Neutrophil (primary cell): ENCODE results near the gene TRPM2.
A peak's percentile ranks its signal among the peaks of the same experiment; 100 is the strongest.
"Not testable (repeated sequence)": the region's sequence is repeated elsewhere in the genome, so short reads cannot be mapped to it uniquely, and the experiment has no call there.

Experiments used
- H3K27ac ChIP-seq: fragments of 200-600 bp; sonication (generic); 2 replicates; pipeline ENCODE4 v1.5.1; 2016; ENCODE audit warnings: mild to moderate bottlenecking, moderate library complexity
- H3K27me3 ChIP-seq: fragments of 200-600 bp; sonication (generic); 2 replicates; pipeline ENCODE4 v1.6.0; 2016; ENCODE audit warnings: mild to moderate bottlenecking
- H3K36me3 ChIP-seq: fragments of 200-600 bp; sonication (generic); 2 replicates; pipeline ENCODE4 v1.5.1; 2017
- H3K4me1 ChIP-seq, 2 experiments: fragments of 200-600 bp in 1 of 2; sonication (generic) in 1 of 2; 1 replicate in 1 of 2; 2 replicates in 1 of 2; pipeline versions ENCODE4 v1.5.1 to v1.6.1; 2013 to 2016; ENCODE audit warnings: low read depth in 1 of 2, low read length in 1 of 2, mild to moderate bottlenecking in 1 of 2, moderate library complexity in 1 of 2; ENCODE audit not compliant: control insufficient read depth in 1 of 2, insufficient read depth in 1 of 2
- H3K4me3 ChIP-seq, 2 experiments: fragments of 200-600 bp in 1 of 2; sonication (generic) in 1 of 2; 1 replicate in 1 of 2; 2 replicates in 1 of 2; pipeline ENCODE4 v1.5.1; 2013 to 2016; ENCODE audit warnings: low read depth in 1 of 2, low read length in 1 of 2, mild to moderate bottlenecking in 1 of 2, moderate library complexity in 1 of 2
- H3K9me3 ChIP-seq: fragments of 200-600 bp; sonication (generic); 2 replicates; pipeline ENCODE4 v1.5.1; 2016
- CTCF ChIP-seq: fragments of 200-600 bp; sonication (generic); IDR thresholded peaks from 2 replicates; pipeline ENCODE4 v1.5.1; 2016; ENCODE audit warnings: antibody characterized with exemption

Gene TRPM2

GRCh38 chr21:44357064-44357837 lies 3.8 kb downstream of the TRPM2 start:
- Histone ChIP-seq H3K9me3 (no peaks in the 10 kb centered on the region), H3K4me3 (no peak overlapping the region), H3K36me3 (peaks cover 18% of the 10 kb centered on the region), H3K4me1 (peaks cover 83 to 88% of the 10 kb centered on the region in 2 experiments), H3K27ac (peak overlapping the region; percentile 94), H3K27me3 (no peaks in the 10 kb centered on the region)
- no peak for TF ChIP-seq CTCF

GRCh38 chr21:44359396-44359795 lies 6.0 kb downstream of the TRPM2 start:
- H3K9me3 ChIP-seq, result no peaks in the 10 kb centered on the region
- peaks cover 73 to 82% of the 10 kb centered on the region in 2 experiments for H3K4me1 ChIP-seq
- no peaks in the 10 kb centered on the region for H3K27me3 ChIP-seq
- peaks cover 21% of the 10 kb centered on the region for H3K36me3 ChIP-seq
- H3K27ac ChIP-seq, result peak overlapping the region; percentile 94
- TF ChIP-seq CTCF, result no peak
- H3K4me3 ChIP-seq, result peak overlapping the region in 1 of 2 experiments; percentile 55

GRCh38 chr21:44360159-44360558 lies 6.7 kb downstream of the TRPM2 start:
- Histone ChIP-seq H3K36me3 (peaks cover 26% of the 10 kb centered on the region), H3K27ac (peak overlapping the region; percentile 94), H3K9me3 (no peaks in the 10 kb centered on the region), H3K4me3 (peak overlapping the region; percentile 53 to 55), H3K4me1 (peaks cover 67 to 75% of the 10 kb centered on the region in 2 experiments), H3K27me3 (no peaks in the 10 kb centered on the region)
- TF ChIP-seq CTCF, result no peak

GRCh38 chr21:44361903-44362302 lies 8.5 kb downstream of the TRPM2 start:
- H3K4me3 ChIP-seq, H3K9me3 ChIP-seq, H3K27me3 ChIP-seq: not testable (repeated sequence)
- H3K36me3 ChIP-seq, result peaks cover 38% of the 10 kb centered on the region
- peaks cover 58 to 59% of the 10 kb centered on the region in 2 experiments for H3K4me1 ChIP-seq
- H3K27ac ChIP-seq, result peak overlapping the region; percentile 94

- Histone ChIP-seq H3K9me3 (no peaks in the 10 kb centered on the region), H3K4me1 (peaks cover 51 to 55% of the 10 kb centered on the region in 2 experiments), H3K36me3 (peaks cover 33% of the 10 kb centered on the region), H3K27ac (peak overlapping the region; percentile 94), H3K27me3 (no peaks in the 10 kb centered on the region), H3K4me3 (no peak overlapping the region)
- TF ChIP-seq CTCF, result no peak
Observed at GRCh38 chr21:44363278-44363677, 9.9 kb downstream of the TRPM2 start.
